K562 (cell line): Measurements from ENCODE around the gene NBEA. TPM values are rescaled to one million over a fixed set of nuclear protein-coding genes. Genes with fewer than 3 reads are reported as not detected.

Experiments used
- ATAC-seq: fragments of 200-7000 bp; cut with Tn5 transposase; 3 replicates; pipeline ENCODE4 v1.9.1; 2020; ENCODE audit warnings: moderate library complexity
- BruUV-seq: library from RNA; stranded (reverse); fragments of 400-500 nt; replicated peaks from 2 replicates; lab custom pipeline; 2021; lab: Mats Ljungman, UMichigan
- CTCF ChIA-PET: fragments of 300-600 bp; formaldehyde crosslinking; extraction: SDS; loops from one replicate; lab custom pipeline; 2021; ENCODE audit warnings: low intra/inter-chr PET ratio; lab: Yijun Ruan, JAX
- POLR2A ChIA-PET: fragments of 300-600, 350-650 bp; sonication (Branson Sonifier 250); formaldehyde crosslinking; extraction: SDS; loops from one replicate; lab custom pipeline; 2021; ENCODE audit warnings: antibody characterized with exemption, inconsistent platforms; lab: Yijun Ruan, JAX
- DNase-seq, 4 experiments: peaks; one replicate each; pipeline versions ENCODE4 v3.0.0 to v3.0.0-alpha.2; 2011 to 2018; ENCODE audit warnings: low spot score in 3 of 4, mixed read lengths in 3 of 4; ENCODE audit errors: extremely low read depth in 1 of 4
- FAIRE-seq: peaks from 2 replicates; lab custom pipeline; 2011; peaks lifted over from hg19 to GRCh38; lab: Jason Lieb, UNC
- H2AFZ ChIP-seq: 2 replicates; pipeline ENCODE4 v1.6.0; 2011; ENCODE audit warnings: low read depth, low read length, control low read depth, inconsistent platforms
- H3K27ac ChIP-seq: fragments of 200-600 bp; 3 replicates; pipeline ENCODE4 v1.8.0; 2011; ENCODE audit warnings: low read depth, mild to moderate bottlenecking, control low read depth, inconsistent platforms, low read length, moderate library complexity, mixed read lengths; ENCODE audit errors: extremely low read depth
- H3K27me3 ChIP-seq, 2 experiments: fragments of 300-600 bp in 1 of 2; 2 replicates in 1 of 2; 3 replicates in 1 of 2; pipeline versions ENCODE4 v1.6.0 to v1.8.0; 2011; ENCODE audit warnings: inconsistent platforms in 2 of 2, low read length in 2 of 2, mild to moderate bottlenecking in 1 of 2, mixed read lengths in 1 of 2, moderate library complexity in 1 of 2; ENCODE audit not compliant: control insufficient read depth in 2 of 2, insufficient read depth in 2 of 2
- H3K36me3 ChIP-seq: fragments of 300-600 bp; 3 replicates; pipeline ENCODE4 v1.8.0; 2011; ENCODE audit warnings: mild to moderate bottlenecking, low read length, inconsistent platforms; ENCODE audit not compliant: control insufficient read depth, insufficient read depth
- H3K4me1 ChIP-seq, 2 experiments: fragments of 200-600 bp in 1 of 2; replicated peaks in 1 of 2; 2 replicates in 1 of 2; 3 replicates in 1 of 2; pipeline versions ENCODE4 v1.5.1 to v1.8.0; 2011; ENCODE audit warnings: inconsistent platforms in 2 of 2, low read length in 2 of 2, mild to moderate bottlenecking in 1 of 2, mixed read lengths in 1 of 2, moderate library complexity in 1 of 2; ENCODE audit not compliant: control insufficient read depth in 2 of 2, insufficient read depth in 2 of 2
- H3K4me2 ChIP-seq: 2 replicates; pipeline ENCODE4 v1.6.1; 2011; ENCODE audit warnings: low read length, control low read depth, inconsistent platforms, mixed read lengths; ENCODE audit not compliant: insufficient read depth
- H3K4me3 ChIP-seq: fragments of 200-600 bp; sonication (generic), shearing (Covaris generic); 2 replicates; pipeline ENCODE4 v1.5.1; 2016; ENCODE audit warnings: control low read depth, inconsistent platforms
- H3K79me2 ChIP-seq: fragments of 200-600 bp; 3 replicates; pipeline ENCODE4 v1.8.0; 2011; ENCODE audit warnings: low read length, inconsistent platforms; ENCODE audit not compliant: control insufficient read depth, insufficient read depth
- H3K9ac ChIP-seq, 2 experiments: 2 replicates each; pipeline versions ENCODE4 v1.6.0 to v1.6.1; 2011; ENCODE audit warnings: low read depth in 2 of 2, low read length in 2 of 2, control low read depth in 1 of 2, inconsistent platforms in 1 of 2, mild to moderate bottlenecking in 1 of 2, mixed read lengths in 1 of 2; ENCODE audit not compliant: insufficient read depth in 1 of 2
- H3K9me1 ChIP-seq: one replicate; pipeline ENCODE4 v1.6.0; 2011; ENCODE audit warnings: inconsistent platforms, mild to moderate bottlenecking, low read length, moderate library complexity; ENCODE audit not compliant: control insufficient read depth, insufficient read depth
- H3K9me3 ChIP-seq: replicated peaks from 2 replicates; pipeline ENCODE4 v1.5.1; 2011; ENCODE audit warnings: low read depth, low read length, inconsistent platforms; ENCODE audit not compliant: control insufficient read depth, insufficient read depth
- H4K20me1 ChIP-seq: replicated peaks from 2 replicates; pipeline ENCODE4 v1.6.1; 2011; ENCODE audit warnings: low read length, inconsistent platforms, mixed read lengths; ENCODE audit not compliant: control insufficient read depth, insufficient read depth
- CEBPG ChIP-seq, 3 experiments: fragments of 200-800 bp in 1 of 3; sonication (Bioruptor generic) in 1 of 3; sonication (generic) in 1 of 3; formaldehyde crosslinking in 1 of 3; IDR thresholded peaks in 2 of 3; conservative IDR thresholded peaks in 1 of 3; 2 replicates each; pipeline versions ENCODE4 v1.6.1 to v1.8.0; 2016 to 2022; ENCODE audit warnings: missing compliant biosample characterization in 2 of 3, missing genetic modification characterization in 2 of 3, mild to moderate bottlenecking in 1 of 3, missing genetic modification reagents in 1 of 3
- DIDO1 ChIP-seq: fragments of 450-650 bp; IDR thresholded peaks from 2 replicates; pipeline ENCODE4 v1.6.1; 2016; ENCODE audit warnings: low read depth, missing biosample characterization, missing genetic modification characterization
- E2F8 ChIP-seq: fragments of 450-650 bp; IDR thresholded peaks from 2 replicates; pipeline ENCODE4 v1.7.1; 2018; ENCODE audit warnings: mild to moderate bottlenecking, low read depth; ENCODE audit not compliant: partially characterized antibody
- ELF1 ChIP-seq: fragments of 200-800 bp; sonication (Bioruptor generic); IDR thresholded peaks from 2 replicates; pipeline ENCODE4 v1.6.1; 2016; ENCODE audit warnings: missing genetic modification characterization, missing compliant biosample characterization
- NR2C1 ChIP-seq, 2 experiments: fragments of 450-650 bp; IDR thresholded peaks; 2 replicates each; pipeline ENCODE4 v1.6.1; 2017; ENCODE audit warnings: mild to moderate bottlenecking in 2 of 2, antibody characterized with exemption in 1 of 2, inconsistent platforms in 1 of 2, missing compliant biosample characterization in 1 of 2, missing genetic modification characterization in 1 of 2
- RBM25 ChIP-seq: fragments of 200-400 bp; formaldehyde crosslinking; IDR thresholded peaks from 2 replicates; pipeline ENCODE4 v1.6.1; 2018; ENCODE audit warnings: low read length, low read depth, moderate library complexity; ENCODE audit not compliant: severe bottlenecking
- SMARCE1 ChIP-seq: fragments of 450-650 bp; IDR thresholded peaks from 2 replicates; pipeline ENCODE4 v1.7.1; 2016; ENCODE audit warnings: mild to moderate bottlenecking
- ZNF146 ChIP-seq: IDR thresholded peaks from one replicate; pipeline ENCODE4 v1.6.1; 2018; ENCODE audit warnings: missing compliant biosample characterization; ENCODE audit not compliant: unreplicated experiment
- WGBS: fragments of 100-300 bp; shearing (Covaris generic); methylation state at CpG from one replicate; pipeline ENCODE4 v1.1.6; 2016; ENCODE audit warnings: low coverage, mixed read lengths; ENCODE audit not compliant: insufficient coverage; ENCODE audit errors: missing lambda C conversion rate; 5-methylcytosine and 5-hydroxymethylcytosine counted together
- in situ Hi-C: fragments of 300-500 bp; cut with MboI; formaldehyde crosslinking; loops from 4 replicates; pipeline ENCODE4 v1.15.0; 2018; ENCODE audit warnings: inconsistent platforms, mixed read lengths
- intact Hi-C: fragments of 100-400 bp; cut with micrococcal nuclease; formaldehyde crosslinking; loops from 2 replicates; pipeline ENCODE4 v1.14.2; 2022
- polyA plus RNA-seq, 8 experiments: library from polyadenylated mRNA; depleted of rRNA in 4 of 8; stranded (reverse) in 5 of 8; unstranded in 3 of 8; fragments of >200 nt; fragmentation: Nextera tagmentation in 2 of 8; fragmentation: Illumina TruSeq in 1 of 8; extraction: Ambion mirVana in 2 of 8; extraction: Trizol in 1 of 8; gene quantifications; 2 replicates each; pipeline versions ENCODE4 v1.2.1 to v1.2.3, GENCODE V29; 2011 to 2014; ENCODE audit warnings: inconsistent platforms in 1 of 8, missing spikeins in 1 of 8
- total RNA-seq, 7 experiments: library from RNA; depleted of rRNA in 6 of 7; stranded (reverse); fragments of >200 nt in 6 of 7; fragmentation: Illumina TruSeq in 2 of 7; extraction: Trizol in 2 of 7; gene quantifications; 2 replicates each; pipeline versions ENCODE4 v1.2.1 to v1.2.3, GENCODE V29; 2011 to 2021; ENCODE audit warnings: low replicate concordance in 1 of 7
- TF ChIP-seq, protein P1 (sequence below): fragments of 250-450 bp; sonication (Bioruptor Pico); IDR thresholded peaks from 2 replicates; pipeline ENCODE4 v1.9.0; 2021; ENCODE audit warnings: mild to moderate bottlenecking, inconsistent platforms
- TF ChIP-seq, protein P2 (sequence below): sonication (generic); formaldehyde crosslinking; IDR thresholded peaks from 2 replicates; pipeline ENCODE4 v1.9.0; 2022; ENCODE audit warnings: mild to moderate bottlenecking, missing genetic modification reagents

The NBEA gene
- total and polyA plus RNA-seq, 9 of the 15 experiments (the other 6 are each of a cell fraction or from before 2014, with no cell fraction given): 0.03 to 0.94 (median 0.05) TPM; not detected in 2

DNA sequence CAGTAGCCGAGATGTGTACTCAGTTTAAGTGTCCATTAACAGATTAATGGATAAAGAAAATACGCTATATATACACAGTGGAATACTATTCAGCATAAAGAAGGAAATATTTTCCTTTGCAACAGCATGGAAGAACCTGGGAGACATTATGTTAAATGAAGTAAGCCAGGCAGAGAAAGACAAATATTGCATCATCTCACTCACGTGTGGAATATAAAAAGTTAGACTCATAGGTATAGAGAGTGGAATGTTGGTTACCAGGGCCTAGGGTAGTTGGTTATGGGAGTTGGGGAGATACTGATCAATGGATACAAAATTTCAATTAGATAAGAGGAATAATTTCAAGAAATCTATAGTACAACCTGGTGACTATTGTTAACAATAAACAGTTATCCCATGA, 324.3 kb downstream of the NBEA start:
- H3K36me3 ChIP-seq: no peaks in the 10 kb centered on the region
- no peak overlapping the region for H3K4me3 ChIP-seq
- TF ChIP-seq CEBPG (CRISPR knock-in tag; IDR thresholded peaks at IDR 0.05): no peak
- peak in 1 of 2 experiments; percentile 44; a peak in 1 of 4 replicates for TF ChIP-seq CEBPG (tag; conservative IDR thresholded peaks at IDR 0.05 in 1 of 2, IDR thresholded peaks at IDR 0.05 in 1 of 2)
- TF ChIP-seq, protein P1, sequence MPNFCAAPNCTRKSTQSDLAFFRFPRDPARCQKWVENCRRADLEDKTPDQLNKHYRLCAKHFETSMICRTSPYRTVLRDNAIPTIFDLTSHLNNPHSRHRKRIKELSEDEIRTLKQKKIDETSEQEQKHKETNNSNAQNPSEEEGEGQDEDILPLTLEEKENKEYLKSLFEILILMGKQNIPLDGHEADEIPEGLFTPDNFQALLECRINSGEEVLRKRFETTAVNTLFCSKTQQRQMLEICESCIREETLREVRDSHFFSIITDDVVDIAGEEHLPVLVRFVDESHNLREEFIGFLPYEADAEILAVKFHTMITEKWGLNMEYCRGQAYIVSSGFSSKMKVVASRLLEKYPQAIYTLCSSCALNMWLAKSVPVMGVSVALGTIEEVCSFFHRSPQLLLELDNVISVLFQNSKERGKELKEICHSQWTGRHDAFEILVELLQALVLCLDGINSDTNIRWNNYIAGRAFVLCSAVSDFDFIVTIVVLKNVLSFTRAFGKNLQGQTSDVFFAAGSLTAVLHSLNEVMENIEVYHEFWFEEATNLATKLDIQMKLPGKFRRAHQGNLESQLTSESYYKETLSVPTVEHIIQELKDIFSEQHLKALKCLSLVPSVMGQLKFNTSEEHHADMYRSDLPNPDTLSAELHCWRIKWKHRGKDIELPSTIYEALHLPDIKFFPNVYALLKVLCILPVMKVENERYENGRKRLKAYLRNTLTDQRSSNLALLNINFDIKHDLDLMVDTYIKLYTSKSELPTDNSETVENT (CRISPR knock-in tag): no peak
- FAIRE-seq: no peak
- intact Hi-C loops (no loop called here), in situ Hi-C loops (no loop called here)
- no peaks in the 10 kb centered on the region for H3K9me1 ChIP-seq
- no peak overlapping the region for H3K27ac ChIP-seq
- ChIA-PET CTCF (no interaction called here), POLR2A (no interaction called here)
- H3K9ac ChIP-seq: no peak overlapping the region
- no peaks in the 10 kb centered on the region for H3K27me3 ChIP-seq
- H3K4me1 ChIP-seq: no peaks in the 10 kb centered on the region
- no peak for ATAC-seq
- WGBS: 0% methylated on average over 3 of the region's 3 CpGs
- H3K9me3 ChIP-seq: no peaks in the 10 kb centered on the region
- no peaks in the 10 kb centered on the region for H4K20me1 ChIP-seq
- no TSS peak for BruUV-seq
- no peaks in the 10 kb centered on the region for H3K79me2 ChIP-seq
- H2AFZ ChIP-seq: no peak overlapping the region
- DNase-seq: no peak
- no peak overlapping the region for H3K4me2 ChIP-seq

- in situ Hi-C loops: no loop called here
- DNase-seq (no peak), FAIRE-seq (no peak), ATAC-seq (no peak)
- intact Hi-C loops: no loop called here
- CTCF ChIA-PET: no interaction called here
- H3K27ac ChIP-seq: no peak overlapping the region
- no peaks in the 10 kb centered on the region for H3K36me3 ChIP-seq
- no peak overlapping the region for H3K4me2 ChIP-seq
- H3K9me1 ChIP-seq: no peaks in the 10 kb centered on the region
- POLR2A ChIA-PET: no interaction called here
- H3K79me2 ChIP-seq: no peaks in the 10 kb centered on the region
- H3K4me1 ChIP-seq: no peaks in the 10 kb centered on the region
- H3K9me3 ChIP-seq: no peaks in the 10 kb centered on the region
- H2AFZ ChIP-seq: no peak overlapping the region
- no peaks in the 10 kb centered on the region for H4K20me1 ChIP-seq
- no peak overlapping the region for H3K4me3 ChIP-seq
- no TSS peak for BruUV-seq
- no peak overlapping the region for H3K9ac ChIP-seq
- H3K27me3 ChIP-seq: no peaks in the 10 kb centered on the region
- TF ChIP-seq ELF1 (tag) (no peak), SMARCE1 (no peak), ZNF146 (CRISPR knock-in tag) (no peak), DIDO1 (no peak), RBM25 (no peak), E2F8 (no peak), NR2C1 (IDR thresholded peaks at IDR 0.05) (no peak), NR2C1 (tag; IDR thresholded peaks at IDR 0.05) (no peak)
- TF ChIP-seq, protein P2, sequence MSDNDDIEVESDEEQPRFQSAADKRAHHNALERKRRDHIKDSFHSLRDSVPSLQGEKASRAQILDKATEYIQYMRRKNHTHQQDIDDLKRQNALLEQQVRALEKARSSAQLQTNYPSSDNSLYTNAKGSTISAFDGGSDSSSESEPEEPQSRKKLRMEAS (CRISPR knock-in tag): no peak
Observed at GRCh38 chr13:35278917-35279316, 336.8 kb downstream of the NBEA start.
